Right lobe of liver (tissue), 4 donors: ENCODE data around the gene CASR.

ENCODE experiments used
- CTCF ChIP-seq, 4 donors: fragments of 200-600 bp in 3 of 4; fragments of 450-650 bp in 1 of 4; IDR thresholded peaks; one replicate each; pipeline versions ENCODE4 v1.5.1 to v1.8.0; 2016 to 2022; ENCODE audit warnings: antibody characterized with exemption in 4 of 4, mild to moderate bottlenecking in 2 of 4
- POLR2A ChIP-seq: fragments of 450-650 bp; IDR thresholded peaks from one replicate; pipeline ENCODE4 v1.6.1; 2017; ENCODE audit warnings: antibody characterized with exemption, mild to moderate bottlenecking
- donor health status: DM: no; HTN: no; CAD: no.
- donor health status: DM: no; HTN: no; CAD: no.
- donor health status: DM: no; HTN: yes; CAD: no.

GRCh38 chr3:122200661-122201060 is 17.2 kb downstream of the CASR start:
- no peak for TF ChIP-seq CTCF (IDR thresholded peaks at IDR 0.05)
- no peak for TF ChIP-seq POLR2A
